Measurements from ENCODE around the gene ACAP1.
"Not testable (repeated sequence)": the region's sequence is repeated elsewhere in the genome, so short reads cannot be mapped to it uniquely, and the experiment has no call there.

Gene ACAP1

DNA sequence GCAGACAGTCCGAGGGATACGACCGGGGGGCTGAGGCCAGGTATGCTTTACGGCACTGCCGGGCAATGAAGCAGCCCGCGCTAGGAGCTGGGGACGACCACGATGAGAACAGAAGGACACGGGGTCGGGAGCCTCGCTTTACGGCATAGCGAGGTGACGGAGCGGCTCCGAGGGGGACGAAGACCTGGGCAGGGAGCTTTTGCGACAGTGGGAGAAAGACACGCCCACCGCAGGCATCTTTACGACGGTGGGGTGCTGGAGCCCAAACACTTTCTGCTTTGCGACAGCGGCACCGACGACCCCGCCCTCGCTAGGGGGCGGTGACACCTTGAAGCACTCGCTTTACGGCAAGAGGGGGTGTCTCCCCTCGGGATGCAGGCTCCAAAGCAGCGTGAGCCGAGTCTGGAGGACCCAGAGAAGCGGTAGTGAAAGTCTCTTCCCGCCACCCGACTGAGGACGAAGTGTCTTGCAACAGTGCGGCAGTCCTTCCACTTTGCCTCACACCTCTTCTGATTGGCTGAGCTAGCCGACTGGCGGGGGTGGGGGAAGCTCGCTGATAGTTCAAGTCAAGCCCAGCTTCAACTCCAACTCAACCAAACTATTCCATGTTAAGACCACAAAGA is 6.8 kb upstream of the ACAP1 start:
- peak; percentile 95 for DNase-seq

DNA sequence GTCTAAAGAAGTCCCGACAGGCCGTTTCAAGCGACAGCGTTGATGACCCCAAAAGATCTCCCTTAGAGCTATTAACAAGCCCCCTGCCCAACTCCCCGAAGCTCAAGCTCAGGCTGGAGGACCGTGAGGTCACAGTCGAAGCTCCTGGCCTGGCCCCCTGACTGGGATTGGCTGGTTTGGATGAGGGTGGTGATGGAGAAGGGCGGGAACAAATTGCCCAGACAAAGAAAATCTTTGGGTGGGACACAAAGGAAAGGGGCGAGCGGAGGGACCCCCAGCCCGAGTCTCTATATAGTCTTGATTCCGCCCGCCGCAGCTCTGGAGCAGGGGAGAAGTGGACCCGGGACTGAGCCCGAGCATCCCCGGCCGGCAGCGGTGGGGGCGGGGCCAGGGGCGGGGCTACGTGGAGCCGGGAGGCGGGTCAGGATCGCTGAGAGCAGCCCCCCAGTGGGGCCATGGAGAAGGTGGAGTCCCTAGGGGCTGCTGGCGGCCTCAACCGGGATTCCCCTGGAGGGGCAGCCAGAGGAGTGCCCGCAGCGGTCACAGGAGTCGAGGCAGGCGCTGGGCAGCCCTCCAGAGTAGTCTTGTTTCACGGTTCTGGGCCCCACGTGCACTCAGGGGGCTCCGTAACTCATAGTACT is 6.2 kb upstream of the ACAP1 start:
- DNase-seq, result peak; percentile 74

GRCh38 chr17:7330638-7331015 is 5.7 kb upstream of the ACAP1 start:
- no peak for DNase-seq

GRCh38 chr17:7332111-7332510 is 4.2 kb upstream of the ACAP1 start:
- no peak for DNase-seq

- DNase-seq, result not testable (repeated sequence)
These were observed 3.7 kb upstream of the ACAP1 start for GRCh38 chr17:7332600-7333069.

DNA sequence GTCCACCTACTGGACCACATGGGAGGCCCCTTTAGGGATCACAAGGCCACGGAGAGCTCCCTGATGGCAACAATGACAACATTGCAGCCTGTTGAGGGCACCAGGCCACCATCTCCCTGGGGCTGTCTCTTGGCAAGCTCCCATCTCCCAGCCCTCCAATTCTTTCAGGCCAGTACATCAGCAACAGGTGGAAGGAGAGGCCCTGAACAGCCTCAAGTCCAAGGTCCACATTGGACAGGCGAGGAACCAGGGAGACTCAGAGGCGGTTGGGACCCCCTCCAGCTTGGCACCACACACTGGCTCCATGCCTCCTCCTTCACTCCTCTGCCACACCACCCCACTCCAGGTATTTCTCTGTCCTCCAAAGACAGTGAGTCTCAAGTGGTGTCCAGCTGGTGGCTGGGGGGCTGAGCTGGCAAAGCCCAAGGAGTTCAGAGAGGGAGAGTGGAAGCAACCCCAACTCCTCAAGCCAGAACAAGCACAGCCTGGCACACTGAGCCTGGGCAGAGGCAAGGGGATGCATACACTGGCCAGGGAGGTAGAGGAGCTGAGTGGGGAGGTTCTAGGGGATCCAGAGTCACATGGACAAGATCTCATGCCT is 1.3 kb upstream of the ACAP1 start:
- no peak for DNase-seq

DNA sequence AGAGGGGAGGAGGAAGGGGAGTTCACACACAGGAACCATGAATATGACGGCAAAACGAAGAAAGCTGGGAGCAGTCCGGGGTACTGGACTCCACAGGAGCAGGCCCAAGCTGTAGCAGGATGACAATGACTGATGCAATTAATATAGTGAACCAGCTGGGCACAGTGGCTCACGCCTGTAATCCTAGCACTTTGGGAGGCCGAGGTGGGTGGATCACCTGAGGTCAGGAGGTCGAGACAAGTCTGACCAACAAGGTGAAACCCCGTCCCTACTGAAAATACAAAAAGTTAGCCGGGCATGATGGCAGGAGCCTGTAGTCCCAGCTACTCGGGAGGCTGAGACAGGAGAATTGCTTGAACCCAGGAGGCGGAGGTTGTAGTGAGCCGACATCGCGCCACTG is 564 bp upstream of the ACAP1 start:
- DNase-seq, result not testable (repeated sequence)

DNA sequence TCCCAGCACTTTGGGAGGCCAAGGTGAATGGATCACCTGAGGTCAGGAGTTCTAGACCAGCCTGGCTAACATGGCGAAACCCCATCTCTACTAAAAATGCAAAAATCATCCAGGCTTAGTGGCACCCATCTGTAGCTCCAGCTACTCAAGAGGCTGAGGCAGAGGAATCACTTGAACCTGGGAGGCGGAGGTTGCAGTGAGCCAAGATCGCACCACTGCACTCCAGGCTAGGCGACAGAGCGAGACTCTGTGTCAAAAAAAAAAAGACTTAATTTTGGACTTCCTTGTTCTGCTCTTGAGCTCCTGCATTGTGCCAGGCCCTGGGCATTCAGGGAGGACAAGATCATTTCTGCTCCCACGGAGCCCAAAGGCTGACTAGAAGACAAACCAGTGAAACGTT is 1.3 kb downstream of the ACAP1 start:
- not testable (repeated sequence) for DNase-seq

DNA sequence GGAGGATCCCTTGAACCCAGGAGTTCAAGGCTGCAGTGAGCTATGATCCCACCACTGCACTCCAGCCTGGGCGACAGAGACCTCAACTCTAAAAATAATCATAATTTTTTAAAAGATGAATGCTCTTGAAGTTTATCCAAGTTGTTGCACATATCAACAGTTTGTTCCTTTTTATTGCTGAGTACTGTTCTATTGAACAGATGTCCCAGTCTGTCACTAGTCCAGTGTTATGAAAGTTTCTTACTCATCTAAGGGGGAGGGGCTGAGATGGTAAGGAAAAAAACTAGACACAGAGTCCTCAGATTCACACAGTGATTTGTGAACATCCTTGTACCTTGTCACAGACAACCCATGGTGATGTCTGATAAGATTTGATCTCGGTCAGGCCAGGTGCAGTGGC is 3.9 kb downstream of the ACAP1 start:
- no peak for DNase-seq

DNA sequence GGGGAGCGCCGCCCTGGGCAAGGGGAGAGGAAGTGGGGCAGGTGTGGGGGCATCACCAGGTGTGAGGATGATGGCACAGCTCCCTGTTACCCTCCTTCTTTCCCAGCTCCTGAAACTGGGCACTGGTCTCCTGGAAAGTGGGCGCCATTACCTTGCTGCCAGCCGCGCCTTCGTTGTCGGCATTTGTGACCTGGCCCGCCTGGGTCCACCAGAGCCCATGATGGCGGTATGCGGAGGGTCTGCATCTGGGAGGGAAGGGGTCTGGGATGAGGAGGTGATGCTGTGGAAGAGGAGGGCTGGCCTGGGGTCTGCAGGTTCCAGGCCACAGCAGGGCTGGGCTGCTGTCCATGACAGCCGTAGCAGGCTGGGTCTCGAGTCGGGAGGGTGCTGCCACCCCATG is 5.5 kb downstream of the ACAP1 start:
- no peak for DNase-seq

- DNase-seq, result no peak
These were observed 6.9 kb downstream of the ACAP1 start for GRCh38 chr17:7343250-7343649.

- DNase-seq, result no peak
These were observed 10.7 kb downstream of the ACAP1 start for GRCh38 chr17:7346761-7347614.

DNA sequence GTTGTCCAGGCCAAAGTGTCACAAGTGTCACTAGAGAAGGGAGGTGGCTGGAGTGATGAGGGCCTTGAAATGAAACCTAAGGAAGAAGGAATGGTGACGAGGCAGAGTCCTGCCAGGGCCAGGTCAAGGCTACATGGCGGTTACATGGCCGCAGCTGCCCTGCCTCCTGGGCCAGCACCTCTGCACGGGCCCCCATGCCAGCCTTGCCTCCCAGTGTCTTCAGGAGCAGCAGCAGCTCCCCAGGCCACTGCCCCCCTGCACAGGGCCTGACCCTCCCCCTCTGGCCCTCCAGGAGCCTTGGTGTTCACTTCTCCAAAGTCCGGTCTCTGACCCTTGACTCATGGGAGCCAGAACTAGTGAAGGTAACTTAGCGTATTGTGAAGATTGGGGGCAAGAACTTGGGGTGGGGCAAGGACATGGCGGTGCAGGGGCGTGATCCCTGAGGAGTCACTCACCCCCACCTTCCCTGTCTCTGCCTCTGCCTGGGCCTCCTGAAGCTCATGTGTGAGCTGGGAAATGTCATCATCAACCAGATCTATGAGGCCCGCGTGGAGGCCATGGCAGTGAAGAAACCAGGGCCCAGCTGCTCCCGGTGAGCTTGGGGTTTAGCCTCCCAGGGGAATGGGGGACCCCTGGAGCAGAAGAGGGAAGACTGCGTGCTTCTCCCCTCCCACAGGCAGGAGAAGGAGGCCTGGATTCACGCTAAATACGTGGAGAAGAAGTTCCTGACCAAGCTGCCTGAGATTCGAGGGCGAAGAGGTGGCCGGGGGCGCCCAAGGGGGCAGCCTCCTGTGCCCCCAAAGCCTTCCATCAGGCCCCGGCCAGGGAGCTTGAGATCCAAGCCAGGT is 11.5 kb downstream of the ACAP1 start:
- DNase-seq, result no peak

- no peak for DNase-seq
These were observed 12.3 kb downstream of the ACAP1 start for GRCh38 chr17:7348478-7349242.

DNA sequence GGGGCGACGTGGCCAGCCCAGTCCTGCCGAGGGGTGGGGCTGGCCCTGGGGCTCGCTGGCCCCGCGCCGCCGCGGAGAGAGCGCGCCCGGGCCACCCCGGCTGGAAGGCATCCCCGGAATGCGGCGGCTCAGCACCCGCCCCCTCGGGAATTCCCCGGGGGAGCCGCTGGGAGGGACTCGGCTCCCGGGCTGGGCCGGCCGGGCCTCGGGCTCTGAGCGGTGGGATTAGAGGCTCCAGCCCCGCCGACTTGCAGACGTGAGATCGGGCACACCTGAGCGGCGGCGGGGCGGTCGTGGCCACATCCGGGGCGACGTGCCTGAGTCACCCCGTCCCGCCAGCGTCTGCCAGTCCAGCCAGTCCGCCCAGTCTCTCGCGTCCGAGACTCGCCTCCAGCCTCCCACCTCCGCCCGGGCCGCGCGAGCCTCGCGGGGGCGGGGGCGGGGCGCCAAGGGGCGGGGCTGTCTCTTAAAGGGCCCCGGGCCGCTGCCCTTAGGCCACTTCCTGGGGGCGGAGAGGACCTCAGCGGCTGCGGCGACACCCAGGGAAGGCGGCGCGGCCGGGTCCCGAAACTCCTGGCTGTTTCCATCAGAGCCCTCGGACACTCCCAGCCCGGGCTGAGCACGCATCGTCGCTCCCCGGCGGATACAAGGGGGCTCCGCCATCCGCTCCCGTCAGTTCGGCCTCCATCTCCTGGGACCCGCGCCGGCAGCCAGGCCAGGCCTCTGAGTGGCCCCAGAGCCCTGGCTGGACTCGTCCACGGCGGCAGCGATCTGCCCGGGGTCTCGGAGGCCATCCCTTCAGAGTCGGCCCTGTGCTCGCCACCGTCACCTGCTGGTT is 15.6 kb downstream of the ACAP1 start, which contains the start of gene KCTD11:
KCTD11 (plus strand) TSS at position 498 of the 838 bp plus-strand sequence.
- DNase-seq, result peak; percentile 73

GRCh38 chr17:7352503-7352889 is 16.2 kb downstream of the ACAP1 start:
- DNase-seq, result no peak

- DNase-seq, result no peak
These were observed 16.7 kb downstream of the ACAP1 start for GRCh38 chr17:7352910-7353635.

GRCh38 chr17:7354262-7354843 is 18.0 kb downstream of the ACAP1 start:
- no peak for DNase-seq

- DNase-seq, result no peak
These were observed 18.7 kb downstream of the ACAP1 start, which contains the start of gene TMEM95 for GRCh38 chr17:7355053-7355452. TSS of gene TMEM95 (plus strand) at chr17:7355156. CDS start at chr17:7355205, 49 bp downstream.

All from activated CD8-positive, alpha-beta memory T cell treated with anti-CD3 and anti-CD28 coated beads, Interleukin-2, amount 50 U/mL, for 4 hours (primary cell).